BE2C (cell line): ENCODE data around the gene TYW3. TPM values are rescaled to one million over a fixed set of nuclear protein-coding genes. Genes with fewer than 3 reads are reported as not detected.

ENCODE experiments used
- DNase-seq: peaks from one replicate; pipeline ENCODE4 v3.0.0-alpha.2; 2020
- H3K27me3 ChIP-seq: fragments of 250-450 bp; sonication (Bioruptor Pico); 2 replicates; pipeline ENCODE4 v1.5.1; 2020; ENCODE audit warnings: mild to moderate bottlenecking
- H3K36me3 ChIP-seq: fragments of 250-450 bp; sonication (Bioruptor Pico); 2 replicates; pipeline ENCODE4 v1.5.1; 2020; ENCODE audit warnings: mild to moderate bottlenecking
- H3K4me1 ChIP-seq: fragments of 250-450 bp; sonication (Bioruptor Pico); 2 replicates; pipeline ENCODE4 v1.5.1; 2020
- H3K4me3 ChIP-seq: 2 replicates; pipeline ENCODE4 v1.5.1; 2011; ENCODE audit warnings: low read depth, low read length
- H3K9me3 ChIP-seq: fragments of 250-450 bp; sonication (Bioruptor Pico); 2 replicates; pipeline ENCODE4 v1.5.1; 2020
- polyA plus RNA-seq: library from polyadenylated mRNA; unstranded; fragments of >200 nt; gene quantifications from one replicate; pipeline ENCODE4 v1.2.1, GENCODE V29; 2012; ENCODE audit warnings: low read depth, missing spikeins; ENCODE audit not compliant: insufficient read length, insufficient read depth
- TF ChIP-seq, protein P1 (sequence below): IDR thresholded peaks from 2 replicates; pipeline ENCODE4 v1.5.1; 2012; ENCODE audit warnings: mild to moderate bottlenecking, low read depth, low read length

The TYW3 gene, protein sequence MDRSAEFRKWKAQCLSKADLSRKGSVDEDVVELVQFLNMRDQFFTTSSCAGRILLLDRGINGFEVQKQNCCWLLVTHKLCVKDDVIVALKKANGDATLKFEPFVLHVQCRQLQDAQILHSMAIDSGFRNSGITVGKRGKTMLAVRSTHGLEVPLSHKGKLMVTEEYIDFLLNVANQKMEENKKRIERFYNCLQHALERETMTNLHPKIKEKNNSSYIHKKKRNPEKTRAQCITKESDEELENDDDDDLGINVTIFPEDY
- 14.3 TPM for polyA plus RNA-seq

DNA sequence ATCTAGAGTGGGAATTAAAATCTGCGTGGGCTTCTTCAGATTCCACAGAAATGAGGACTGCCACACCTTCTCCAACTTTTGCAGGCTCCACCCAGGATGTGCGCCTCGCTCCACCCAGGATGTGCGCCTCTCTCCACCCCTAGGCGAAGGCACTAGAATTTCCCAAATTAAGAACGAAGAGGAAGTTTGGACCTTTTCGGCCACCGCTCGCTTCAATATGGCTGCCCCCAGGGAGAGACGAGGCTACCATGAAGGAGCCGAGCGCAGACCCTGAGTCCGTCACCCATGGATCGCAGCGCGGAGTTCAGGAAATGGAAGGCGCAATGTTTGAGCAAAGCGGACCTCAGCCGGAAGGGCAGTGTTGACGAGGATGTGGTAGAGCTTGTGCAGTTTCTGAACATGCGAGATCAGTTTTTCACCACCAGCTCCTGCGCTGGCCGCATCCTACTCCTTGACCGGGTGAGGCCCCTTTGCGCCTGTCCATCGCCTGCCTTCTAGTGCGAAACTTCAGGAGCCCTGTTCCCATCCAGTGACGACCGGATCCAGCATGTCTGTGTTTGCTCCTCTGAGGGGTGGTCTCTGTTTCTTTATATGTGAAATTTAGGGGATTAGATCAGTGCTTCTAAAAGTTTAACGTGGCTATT is at the start of gene TYW3, which contains the start of gene CRYZ:
Gene TYW3 (plus strand): TSS at position 193 of the 644 bp plus-strand sequence. CDS start 93 bp downstream, at position 286.
Gene CRYZ (minus strand): TSS at position 91 of the 644 bp plus-strand sequence. CDS start 8,229 bp downstream, outside the sequence.
- no peaks in the 10 kb centered on the region for H3K27me3 ChIP-seq
- peak; percentile 69 for DNase-seq
- H3K9me3 ChIP-seq = no peaks in the 10 kb centered on the region
- TF ChIP-seq, protein P1, sequence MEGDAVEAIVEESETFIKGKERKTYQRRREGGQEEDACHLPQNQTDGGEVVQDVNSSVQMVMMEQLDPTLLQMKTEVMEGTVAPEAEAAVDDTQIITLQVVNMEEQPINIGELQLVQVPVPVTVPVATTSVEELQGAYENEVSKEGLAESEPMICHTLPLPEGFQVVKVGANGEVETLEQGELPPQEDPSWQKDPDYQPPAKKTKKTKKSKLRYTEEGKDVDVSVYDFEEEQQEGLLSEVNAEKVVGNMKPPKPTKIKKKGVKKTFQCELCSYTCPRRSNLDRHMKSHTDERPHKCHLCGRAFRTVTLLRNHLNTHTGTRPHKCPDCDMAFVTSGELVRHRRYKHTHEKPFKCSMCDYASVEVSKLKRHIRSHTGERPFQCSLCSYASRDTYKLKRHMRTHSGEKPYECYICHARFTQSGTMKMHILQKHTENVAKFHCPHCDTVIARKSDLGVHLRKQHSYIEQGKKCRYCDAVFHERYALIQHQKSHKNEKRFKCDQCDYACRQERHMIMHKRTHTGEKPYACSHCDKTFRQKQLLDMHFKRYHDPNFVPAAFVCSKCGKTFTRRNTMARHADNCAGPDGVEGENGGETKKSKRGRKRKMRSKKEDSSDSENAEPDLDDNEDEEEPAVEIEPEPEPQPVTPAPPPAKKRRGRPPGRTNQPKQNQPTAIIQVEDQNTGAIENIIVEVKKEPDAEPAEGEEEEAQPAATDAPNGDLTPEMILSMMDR = no peak
- no peaks in the 10 kb centered on the region for H3K36me3 ChIP-seq
- peak within 1 kb of the TSS; percentile 85 for H3K4me3 ChIP-seq
- no peaks in the 10 kb centered on the region for H3K4me1 ChIP-seq

DNA sequence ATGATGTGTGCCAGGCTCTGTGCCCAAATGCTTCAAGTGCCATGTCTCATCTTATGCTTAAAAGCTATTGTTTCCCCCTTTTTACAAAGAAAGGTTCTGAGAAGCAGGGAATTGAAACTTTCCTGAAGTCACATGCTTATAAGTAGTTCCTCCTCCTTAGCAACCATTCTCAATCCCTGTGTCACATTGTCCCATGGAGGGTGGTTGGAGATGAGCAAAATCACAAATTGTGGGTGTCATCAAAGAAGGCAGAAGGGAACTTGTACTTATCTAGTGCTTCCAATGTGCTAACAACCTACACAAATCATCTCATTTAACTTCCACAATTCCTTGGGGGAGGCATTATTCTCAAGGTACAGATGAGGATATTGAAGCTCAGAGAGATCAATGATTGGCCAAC is 49.3 kb upstream of the TYW3 start:
- no peaks in the 10 kb centered on the region for H3K9me3 ChIP-seq
- H3K27me3 ChIP-seq = no peaks in the 10 kb centered on the region
- TF ChIP-seq, protein P1 = no peak

DNA sequence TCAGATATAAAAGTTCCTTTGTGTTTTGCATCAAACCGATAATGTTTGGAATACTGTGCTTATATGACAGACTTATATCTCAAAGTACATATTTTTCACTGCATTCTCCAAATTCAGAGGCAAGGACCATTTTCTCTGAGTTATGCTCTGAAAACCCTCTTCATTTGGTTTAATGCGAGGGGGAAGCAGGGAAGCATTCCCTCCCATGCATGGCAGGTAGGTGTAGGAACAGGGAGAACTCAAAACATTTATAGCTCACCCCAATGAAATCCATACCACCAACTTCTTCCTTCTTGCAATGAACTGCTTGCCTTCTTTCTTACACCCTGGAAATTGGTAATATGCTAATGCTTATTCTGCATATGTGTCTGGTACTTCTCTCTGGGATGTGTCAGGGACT is 48.7 kb upstream of the TYW3 start:
- no peak for DNase-seq
- TF ChIP-seq, protein P1 = no peak
- no peaks in the 10 kb centered on the region for H3K27me3 ChIP-seq
- no peaks in the 10 kb centered on the region for H3K36me3 ChIP-seq
- H3K9me3 ChIP-seq = no peaks in the 10 kb centered on the region
- no peak overlapping the region for H3K4me3 ChIP-seq
- peaks cover 8% of the 10 kb centered on the region; the same call in 1 of the 2 replicates for H3K4me1 ChIP-seq

More for the DNA sequence above, 49.3 kb upstream of the TYW3 start:
- Histone ChIP-seq H3K4me1 (peaks cover 8% of the 10 kb centered on the region; the same call in 1 of the 2 replicates), H3K36me3 (no peaks in the 10 kb centered on the region), H3K4me3 (no peak overlapping the region)
- no peak for DNase-seq

DNA sequence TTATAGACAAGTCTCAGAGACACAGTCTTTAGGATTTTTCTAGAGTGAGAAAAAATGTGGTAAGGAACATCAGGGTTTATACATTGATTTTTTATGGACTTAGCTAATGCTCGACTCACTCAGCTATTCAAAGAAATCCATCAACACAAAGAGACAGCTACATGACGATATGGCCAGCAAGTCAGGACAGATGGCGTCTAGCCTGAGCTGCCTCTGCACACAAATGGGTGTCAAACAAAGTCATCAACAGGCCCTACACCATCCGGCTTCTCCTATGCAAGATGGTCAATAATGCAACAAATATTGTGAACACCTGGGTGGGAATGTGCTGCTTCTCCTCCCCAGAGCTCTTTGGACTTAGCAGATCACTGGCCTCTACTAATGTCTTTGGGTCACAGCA is 46.0 kb upstream of the TYW3 start:
- TF ChIP-seq, protein P1 = no peak
- no peaks in the 10 kb centered on the region for H3K9me3 ChIP-seq
- no peak overlapping the region for H3K4me3 ChIP-seq
- H3K27me3 ChIP-seq = no peaks in the 10 kb centered on the region
- peaks cover 12% of the 10 kb centered on the region for H3K4me1 ChIP-seq
- DNase-seq = no peak
- H3K36me3 ChIP-seq = no peaks in the 10 kb centered on the region

DNA sequence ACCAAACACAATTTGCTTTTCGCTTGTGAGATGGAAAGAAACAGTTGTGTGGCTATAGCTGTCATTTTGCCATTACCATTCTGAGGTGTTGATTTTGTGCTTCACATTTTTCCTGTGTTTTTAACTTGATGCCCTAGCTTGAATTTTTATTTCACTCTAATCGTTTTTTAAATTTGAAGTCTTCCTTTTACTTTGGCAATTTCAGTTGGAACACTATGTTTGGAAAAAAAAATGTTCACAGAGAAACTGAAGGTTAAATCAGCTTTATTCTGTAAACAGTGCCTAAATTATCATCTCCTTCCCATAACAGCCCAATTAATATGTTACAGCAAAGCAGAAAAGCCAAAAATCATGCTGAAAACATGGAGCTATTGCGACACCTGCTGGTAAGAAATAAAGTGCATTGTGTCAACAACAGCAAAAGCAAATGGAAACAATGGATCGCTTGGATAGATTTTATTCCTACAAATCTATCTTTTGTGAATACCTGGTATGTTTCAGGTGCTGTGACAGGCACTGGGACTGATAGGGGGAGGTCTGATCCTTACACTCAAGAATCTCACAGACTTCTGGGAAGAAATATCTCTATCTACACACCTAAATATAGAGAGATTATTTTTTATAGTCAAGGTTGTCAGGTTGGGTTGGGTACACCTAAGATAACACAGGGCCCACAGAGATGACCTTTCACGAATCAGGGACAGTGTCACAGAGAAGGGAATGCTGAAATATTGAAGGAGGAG is 43.2 kb upstream of the TYW3 start:
- no peaks in the 10 kb centered on the region for H3K9me3 ChIP-seq
- H3K36me3 ChIP-seq = no peaks in the 10 kb centered on the region
- TF ChIP-seq, protein P1 = peak; percentile 66
- H3K4me1 ChIP-seq = peaks cover 12% of the 10 kb centered on the region
- DNase-seq = peak; percentile 35
- H3K27me3 ChIP-seq = no peaks in the 10 kb centered on the region
- no peak overlapping the region for H3K4me3 ChIP-seq
